ENCODE data around the gene ZNF440.
"Not testable (repeated sequence)": the region's sequence is repeated elsewhere in the genome, so short reads cannot be mapped to it uniquely, and the experiment has no call there.

ZNF440 gene

DNA sequence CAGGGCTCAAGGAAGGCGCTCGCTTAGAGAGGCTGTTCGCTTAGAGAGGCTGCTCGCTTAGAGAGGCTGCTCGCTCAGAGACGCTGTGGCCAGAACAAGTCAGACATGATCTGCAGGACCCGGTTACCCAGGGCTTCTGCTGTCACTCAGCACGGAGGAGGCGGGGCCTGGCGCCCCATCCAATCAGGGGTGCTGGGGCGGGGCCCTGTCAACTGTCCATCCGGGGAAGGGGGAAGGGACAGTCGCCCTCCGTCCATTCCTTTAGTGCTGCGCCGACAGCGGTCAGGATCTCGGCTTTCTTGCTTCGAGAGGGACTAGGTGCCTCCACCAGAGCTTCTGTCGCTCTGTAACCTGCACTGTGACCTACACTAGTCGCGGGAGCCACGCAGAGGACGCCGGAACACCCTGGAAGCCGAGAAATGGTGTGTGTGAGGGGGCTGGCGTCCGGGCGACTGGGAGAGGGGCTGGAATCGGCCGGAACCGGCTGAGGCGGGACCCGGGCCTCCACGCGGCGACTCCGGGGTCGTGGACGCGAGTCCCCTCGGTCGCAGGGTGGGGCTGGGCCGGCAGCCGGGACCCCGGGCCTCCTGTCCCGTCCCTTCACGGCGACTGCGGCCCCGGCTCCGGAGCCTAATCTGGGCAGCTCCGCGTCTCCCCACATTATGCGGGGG, at the start of gene ZNF440:
Gene ZNF440, plus strand, starts transcription at position 245 of the 671 bp plus-strand sequence. Its CDS starts 175 bp downstream, at position 420.
- peak; percentile 97 for DNase-seq

- peak; percentile 98 for DNase-seq
Observed at GRCh38 chr19:11766597-11767591, 47.2 kb upstream of the ZNF440 start, which contains the start of gene ZNF441. Gene ZNF441, plus strand, starts transcription at chr19:11767000. Its CDS starts 194 bp downstream, at chr19:11767194.

DNA sequence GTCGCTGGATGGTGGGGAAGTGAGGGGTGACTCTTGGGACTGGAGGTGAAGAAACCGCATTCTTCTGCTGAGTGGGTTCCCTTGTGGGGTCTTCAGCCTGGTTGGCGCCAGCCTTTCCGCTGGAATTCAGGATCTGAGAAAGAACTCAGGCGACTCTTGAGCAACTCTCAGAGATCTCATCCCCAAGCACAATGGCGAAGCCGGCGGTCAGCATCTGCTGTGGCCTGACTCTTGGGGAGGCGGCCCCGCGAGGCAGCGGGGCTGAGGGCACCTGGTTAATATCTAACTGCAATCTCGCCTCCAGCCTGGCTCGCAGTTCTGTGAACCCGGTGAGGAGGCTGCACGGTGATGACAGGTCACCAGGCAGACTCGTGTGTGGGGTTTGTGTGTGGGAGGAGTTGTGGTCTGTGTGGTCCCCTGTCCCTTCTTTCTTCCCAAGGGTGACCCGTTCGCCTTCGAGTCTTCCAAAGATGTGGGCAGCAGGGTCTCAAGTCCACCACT, 46.4 kb upstream of the ZNF440 start:
- DNase-seq: peak; percentile 28

GRCh38 chr19:11769995-11770394, 44.1 kb upstream of the ZNF440 start:
- DNase-seq: no peak

GRCh38 chr19:11771520-11771919, 42.6 kb upstream of the ZNF440 start:
- DNase-seq: not testable (repeated sequence)

- not testable (repeated sequence) for DNase-seq
Observed at GRCh38 chr19:11776669-11777068, 37.4 kb upstream of the ZNF440 start.

- no peak for DNase-seq
Observed at GRCh38 chr19:11780431-11781020, 33.5 kb upstream of the ZNF440 start.

GRCh38 chr19:11781295-11782057, 32.6 kb upstream of the ZNF440 start:
- no peak for DNase-seq

- DNase-seq: no peak
Observed at GRCh38 chr19:11783767-11784166, 30.3 kb upstream of the ZNF440 start.

DNA sequence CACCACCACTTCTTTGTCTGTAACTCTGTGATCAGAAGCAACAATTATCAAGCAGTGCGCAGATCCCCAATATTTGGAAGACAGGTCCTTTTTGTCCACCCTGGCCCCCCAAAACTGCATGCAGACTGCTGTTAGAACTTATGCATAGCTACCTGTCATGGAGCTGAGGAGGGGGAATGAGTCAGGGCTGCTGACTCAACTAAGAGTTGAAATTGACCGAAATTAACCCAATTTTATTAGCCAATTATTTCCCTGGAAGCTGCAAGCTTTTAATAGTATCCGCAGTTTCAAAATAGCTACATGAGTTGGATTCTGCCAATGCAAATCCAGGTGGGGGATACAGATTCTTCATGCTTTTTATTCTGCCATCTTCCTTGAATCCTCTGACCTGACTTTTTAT, 29.7 kb upstream of the ZNF440 start:
- no peak for DNase-seq

GRCh38 chr19:11787536-11787935, 26.5 kb upstream of the ZNF440 start:
- no peak for DNase-seq

DNA sequence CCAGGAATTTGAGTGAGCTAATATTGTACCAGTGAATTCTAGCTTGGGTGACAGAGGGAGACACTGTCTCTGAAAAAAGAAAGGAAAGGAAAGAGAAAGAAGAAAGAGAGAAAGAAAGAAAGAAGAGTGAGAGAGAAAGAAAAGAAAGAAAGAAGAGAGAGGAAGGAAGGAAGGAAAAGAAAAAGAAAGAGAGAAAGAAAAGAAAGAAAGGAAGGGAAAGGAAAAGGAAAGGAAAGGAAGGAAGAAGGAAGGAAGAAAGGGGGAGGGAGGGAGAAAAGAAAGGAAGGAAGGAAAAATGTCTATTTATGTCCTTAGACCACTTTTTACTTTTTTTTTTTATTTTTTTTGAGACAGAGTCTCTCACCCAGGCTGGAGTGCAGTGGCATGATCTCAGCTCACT, 21.1 kb upstream of the ZNF440 start:
- DNase-seq: no peak

- DNase-seq: peak; percentile 96
Observed at GRCh38 chr19:11797491-11797890, 16.6 kb upstream of the ZNF440 start.

DNA sequence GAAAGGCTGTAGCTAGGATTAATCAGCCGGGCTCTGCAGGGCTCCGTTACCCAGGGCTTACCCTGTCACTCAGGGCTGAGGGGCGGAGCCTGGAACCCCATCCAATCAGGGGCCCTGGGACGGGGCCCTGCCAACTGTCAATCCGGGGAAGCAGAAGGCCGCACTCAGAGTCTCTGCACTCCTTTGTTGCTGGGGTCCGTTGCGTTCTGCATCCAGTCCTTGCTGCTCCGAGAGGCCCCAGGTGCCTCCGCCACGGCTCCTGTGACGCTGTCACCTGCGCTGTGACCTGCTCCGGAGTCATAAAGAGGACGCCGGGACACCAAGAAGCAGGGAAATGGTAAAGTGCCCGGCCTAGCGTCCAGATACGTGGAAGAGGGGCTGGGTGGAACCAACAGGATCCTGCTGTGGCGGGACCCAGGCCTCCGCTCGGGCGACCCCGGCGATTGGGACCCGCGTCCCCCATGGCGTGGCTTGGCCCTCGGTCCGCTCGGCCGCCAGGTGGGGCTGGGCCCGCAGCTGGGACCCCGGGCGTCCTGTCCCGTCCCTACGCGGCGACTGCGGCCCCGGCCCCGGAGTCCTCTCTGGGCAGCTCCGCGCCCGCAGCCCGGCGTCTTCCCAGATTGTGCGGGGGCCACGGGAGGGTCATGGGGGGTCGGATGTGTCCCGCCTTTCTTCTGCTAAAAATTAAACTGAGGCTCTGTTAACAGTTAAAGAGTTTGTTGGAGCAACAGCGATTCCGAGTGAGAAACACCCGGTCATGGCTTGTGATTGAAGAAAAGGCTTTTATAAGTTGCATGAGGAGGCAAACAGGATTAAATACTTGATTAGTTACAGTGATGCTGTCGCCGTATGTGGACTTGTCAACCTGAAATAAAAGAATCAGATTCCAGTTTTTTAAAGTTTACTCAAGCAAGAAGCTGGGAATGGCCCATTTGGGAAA, 15.4 kb upstream of the ZNF440 start, which contains the start of gene ZNF491:
Gene ZNF491, plus strand, starts transcription at position 133 of the 940 bp plus-strand sequence. CDS start 7,431 bp downstream, outside the sequence.
- peak; percentile 96 for DNase-seq

GRCh38 chr19:11806354-11807098, 7.5 kb upstream of the ZNF440 start:
- no peak for DNase-seq

GRCh38 chr19:11807099-11807380, 7.0 kb upstream of the ZNF440 start:
- no peak for DNase-seq

GRCh38 chr19:11813703-11814028, 407 bp upstream of the ZNF440 start:
- no peak for DNase-seq

DNA sequence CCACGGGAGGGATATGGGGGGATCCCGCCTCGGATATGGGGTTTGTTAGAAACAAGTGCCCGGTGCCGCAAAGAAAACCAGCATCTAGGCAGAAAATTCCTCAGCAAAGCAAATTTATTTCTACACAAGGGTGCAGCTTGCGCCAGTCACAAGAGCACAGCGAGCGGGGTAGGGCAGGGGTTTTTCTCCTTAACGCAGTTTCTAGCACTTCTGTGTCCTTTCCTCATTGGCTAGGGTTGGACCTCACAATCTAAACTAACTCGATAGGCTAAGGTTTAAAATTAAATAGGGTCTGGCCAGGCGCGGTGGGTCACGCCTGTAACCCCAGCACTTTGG, 595 bp downstream of the ZNF440 start:
- peak; percentile 65 for DNase-seq

- DNase-seq: no peak
Observed at GRCh38 chr19:11821474-11822109, 7.5 kb downstream of the ZNF440 start.
